Right lobe of liver (tissue), 6 donors: ENCODE results near the gene HSPB6. TPM values are rescaled to one million over a fixed set of nuclear protein-coding genes. Genes with fewer than 3 reads are reported as not detected.
"Not testable (repeated sequence)": the region's sequence is repeated elsewhere in the genome, so short reads cannot be mapped to it uniquely, and the experiment has no call there.

Experiments used
- ATAC-seq, 4 donors: fragments of 200-7000 bp; cut with Tn5 transposase; one replicate each; pipeline ENCODE4 v1.9.1; 2020; ENCODE audit warnings: mild to moderate bottlenecking in 4 of 4, moderate library complexity in 4 of 4
- DNase-seq, 3 donors: peaks; one replicate each; pipeline ENCODE4 v3.0.0-alpha.2; 2020
- H3K27ac ChIP-seq, 3 donors: fragments of 200-600 bp; one replicate each; pipeline ENCODE4 v1.8.0; 2022
- H3K27me3 ChIP-seq, 2 donors: fragments of 200-600 bp; one replicate each; pipeline ENCODE4 v1.8.0; 2022
- H3K36me3 ChIP-seq, 4 donors: fragments of 200-600 bp; sonication (generic) in 1 of 4; one replicate each; pipeline versions ENCODE4 v1.5.1 to v1.8.0; 2017 to 2022; ENCODE audit warnings: control low read depth in 1 of 4
- H3K4me1 ChIP-seq, 4 donors: fragments of 200-600 bp; sonication (generic) in 1 of 4; one replicate each; pipeline versions ENCODE4 v1.5.1 to v1.8.0; 2017 to 2022; ENCODE audit warnings: control low read depth in 1 of 4
- H3K4me3 ChIP-seq, 3 donors: fragments of 200-600 bp; one replicate each; pipeline ENCODE4 v1.8.0; 2022
- H3K9me3 ChIP-seq, 4 donors: fragments of 200-600 bp; sonication (generic) in 1 of 4; one replicate each; pipeline versions ENCODE4 v1.5.1 to v1.8.0; 2017 to 2022; ENCODE audit warnings: control low read depth in 1 of 4
- CTCF ChIP-seq, 4 donors: fragments of 200-600 bp in 3 of 4; fragments of 450-650 bp in 1 of 4; IDR thresholded peaks; one replicate each; pipeline versions ENCODE4 v1.5.1 to v1.8.0; 2016 to 2022; ENCODE audit warnings: antibody characterized with exemption in 4 of 4, mild to moderate bottlenecking in 2 of 4
- POLR2A ChIP-seq: fragments of 450-650 bp; IDR thresholded peaks from one replicate; pipeline ENCODE4 v1.6.1; 2017; ENCODE audit warnings: antibody characterized with exemption, mild to moderate bottlenecking
- WGBS: methylation state at CpG from one replicate; pipeline ENCODE4 v1.1.6; 2018; ENCODE audit warnings: low coverage, low lambda C conversion rate; ENCODE audit not compliant: insufficient coverage; ENCODE audit errors: missing lambda C conversion rate; 5-methylcytosine and 5-hydroxymethylcytosine counted together
- intact Hi-C, 2 donors: fragments of 100-400 bp; cut with DNase I; formaldehyde crosslinking; loops; one replicate each; pipeline versions ENCODE4 v1.11.2 to v1.14.1; 2022
- total RNA-seq, 6 experiments: library from RNA; depleted of rRNA in 2 of 6; stranded (reverse); fragments of >200 nt in 2 of 6; fragmentation: NEBNext Ultra II Directional in 3 of 6; extraction: Animal tissue kit (Norgen Biotek cat#: 25700) in 3 of 6; gene quantifications; one replicate each; pipeline versions ENCODE4 v1.1.0 to v1.2.4, GENCODE V29; 2016 to 2023
- donor health status: DM: no; HTN: yes; CAD: no.
- donor health status: DM: no; HTN: no; CAD: no.
- donor health status: DM: no; HTN: no; CAD: no.
- donor health status: DM: no; HTN: yes; CAD: no.
- donor health status: DM: no; HTN: yes; CAD: no.

The HSPB6 gene
- total RNA-seq, 6 experiments from 2014 or later = 2.6 to 6.0 (median 4.5) TPM

- H3K9me3 ChIP-seq = no peaks in the 10 kb centered on the region
- ATAC-seq (no peak), DNase-seq (no peak)
- H3K27ac ChIP-seq = no peak overlapping the region
- no peaks in the 10 kb centered on the region for H3K27me3 ChIP-seq
- H3K4me3 ChIP-seq = peak overlapping the region; percentile 73 to 81 (median 78)
- 46% methylated on average over 15 of the region's 16 CpGs for WGBS
- intact Hi-C loops = no loop called here
- TF ChIP-seq CTCF (IDR thresholded peaks at IDR 0.05) (no peak), POLR2A (no peak)
- no peaks in the 10 kb centered on the region for H3K4me1 ChIP-seq
- no peaks in the 10 kb centered on the region for H3K36me3 ChIP-seq
Observed at GRCh38 chr19:35774274-35775045, 17.6 kb upstream of the HSPB6 start.

- 49% methylated on average over 8 of the region's 9 CpGs for WGBS
- DNase-seq (no peak), ATAC-seq (no peak)
- H3K27me3 ChIP-seq = no peaks in the 10 kb centered on the region
- H3K4me1 ChIP-seq = no peaks in the 10 kb centered on the region
- no peak overlapping the region for H3K27ac ChIP-seq
- H3K9me3 ChIP-seq = no peaks in the 10 kb centered on the region
- H3K4me3 ChIP-seq = no peak overlapping the region
- intact Hi-C loops = no loop called here
- H3K36me3 ChIP-seq = no peaks in the 10 kb centered on the region
- TF ChIP-seq POLR2A = no peak
- TF ChIP-seq CTCF (IDR thresholded peaks at IDR 0.05) = no peak
Observed at GRCh38 chr19:35773020-35773806, 16.4 kb upstream of the HSPB6 start.

GRCh38 chr19:35772362-35772761 lies 15.5 kb upstream of the HSPB6 start:
- H3K27ac ChIP-seq, H3K4me1 ChIP-seq, DNase-seq, ATAC-seq, H3K27me3 ChIP-seq, H3K9me3 ChIP-seq, H3K4me3 ChIP-seq, intact Hi-C loops, H3K36me3 ChIP-seq: not testable (repeated sequence)
- WGBS = 94% methylated on average over 5 of the region's 5 CpGs

GRCh38 chr19:35768082-35768421 lies 11.2 kb upstream of the HSPB6 start:
- peak in 1 of 3 donors; percentile 14 for DNase-seq
- H3K4me1 ChIP-seq = no peaks in the 10 kb centered on the region
- no peaks in the 10 kb centered on the region for H3K27me3 ChIP-seq
- TF ChIP-seq CTCF (IDR thresholded peaks at IDR 0.05) (no peak), POLR2A (no peak)
- no peak overlapping the region for H3K27ac ChIP-seq
- no peak overlapping the region for H3K4me3 ChIP-seq
- H3K9me3 ChIP-seq = no peaks in the 10 kb centered on the region
- ATAC-seq = no peak
- intact Hi-C loops = no loop called here
- 33% methylated on average over 1 of the region's 15 CpGs for WGBS
- no peaks in the 10 kb centered on the region for H3K36me3 ChIP-seq
